A549 (cell line): ENCODE data around the gene MAN1C1.

Experiments used
- BHLHE40 ChIP-seq: IDR thresholded peaks from 2 replicates; pipeline ENCODE4 v1.6.1; 2012; ENCODE audit warnings: low read depth, low read length, inconsistent platforms
- CEBPB ChIP-seq, 2 experiments: fragments of >200 bp in 1 of 2; sonication (Bioruptor Twin) in 1 of 2; formaldehyde crosslinking in 1 of 2; IDR thresholded peaks; 2 replicates each; pipeline ENCODE4 v1.6.1; 2012 to 2016
- CTCF ChIP-seq: fragments of >200 bp; sonication (Bioruptor Twin); formaldehyde crosslinking; IDR thresholded peaks from 3 replicates; pipeline ENCODE4 v1.5.1; 2016
- EP300 ChIP-seq, 2 experiments: fragments of >200 bp; sonication (Bioruptor Twin); formaldehyde crosslinking; IDR thresholded peaks; 2 replicates in 1 of 2; 3 replicates in 1 of 2; pipeline ENCODE4 v1.6.1; 2016 to 2017
- JUNB ChIP-seq: fragments of >200 bp; sonication (Bioruptor Twin); formaldehyde crosslinking; IDR thresholded peaks from 2 replicates; pipeline ENCODE4 v1.6.1; 2016
- MYC ChIP-seq: IDR thresholded peaks from 2 replicates; pipeline ENCODE4 v1.6.1; 2012; ENCODE audit warnings: mild to moderate bottlenecking, inconsistent platforms, low read length, improper control_type of control experiment, borderline replicate concordance
- NFE2L2 ChIP-seq: fragments of 150-350 bp; conservative IDR thresholded peaks from 2 replicates; pipeline ENCODE4 v1.6.1; 2014; ENCODE audit warnings: low read length
- PHF8 ChIP-seq: fragments of 200-600 bp; sonication (generic); IDR thresholded peaks from 2 replicates; pipeline ENCODE4 v1.6.1; 2016; ENCODE audit warnings: low read depth, mild to moderate bottlenecking, antibody characterized with exemption, moderate library complexity, borderline replicate concordance
- POLR2A ChIP-seq: IDR thresholded peaks from 2 replicates; pipeline ENCODE4 v1.6.1; 2012; ENCODE audit warnings: mild to moderate bottlenecking, low read length
- REST ChIP-seq: fragments of 200-600 bp; sonication (generic); IDR thresholded peaks from 2 replicates; pipeline ENCODE4 v1.6.1; 2016; ENCODE audit warnings: antibody characterized with exemption, mild to moderate bottlenecking, moderate library complexity
- RFX5 ChIP-seq: fragments of 450-650 bp; IDR thresholded peaks from 2 replicates; pipeline ENCODE4 v1.7.1; 2014; ENCODE audit warnings: antibody characterized with exemption, mild to moderate bottlenecking, moderate library complexity
- SMC3 ChIP-seq: fragments of >200 bp; sonication (Bioruptor Twin); formaldehyde crosslinking; IDR thresholded peaks from 3 replicates; pipeline ENCODE4 v1.6.1; 2018; ENCODE audit warnings: inconsistent platforms
- USF2 ChIP-seq: fragments of 450-650 bp; IDR thresholded peaks from 2 replicates; pipeline ENCODE4 v1.6.1; 2014; ENCODE audit warnings: antibody characterized with exemption

GRCh38 chr1:25572708-25573590 is 43.6 kb upstream of the MAN1C1 start:
- TF ChIP-seq CTCF (no peak; the same call in 2 of the 3 replicates), REST (no peak), JUNB (no peak), BHLHE40 (no peak), NFE2L2 (no peak), POLR2A (no peak), USF2 (no peak), PHF8 (no peak), RFX5 (no peak), CEBPB (IDR thresholded peaks at IDR 0.05) (no peak), MYC (no peak), EP300 (IDR thresholded peaks at IDR 0.05) (no peak), SMC3 (no peak)
